GM12892 (cell line): Measurements from ENCODE around the gene SEC14L2.

Experiments used
- DNase-seq: peaks from one replicate; pipeline ENCODE4 v3.0.0; 2011; ENCODE audit not compliant: insufficient read length
- FAIRE-seq: peaks from 2 replicates; lab custom pipeline; 2011; peaks lifted over from hg19 to GRCh38; lab: Jason Lieb, UNC
- POLR2A ChIP-seq: IDR thresholded peaks from 2 replicates; pipeline ENCODE4 v1.6.1; 2011; ENCODE audit warnings: low read depth, low read length, control low read depth
- POLR2AphosphoS5 ChIP-seq: IDR thresholded peaks from 2 replicates; pipeline ENCODE4 v1.6.1; 2011; ENCODE audit warnings: low read depth, low read length, control low read depth
- TAF1 ChIP-seq: IDR thresholded peaks from 2 replicates; pipeline ENCODE4 v1.6.1; 2011; ENCODE audit warnings: low read depth, mild to moderate bottlenecking, control low read depth, low read length, borderline replicate concordance

The SEC14L2 gene

DNA sequence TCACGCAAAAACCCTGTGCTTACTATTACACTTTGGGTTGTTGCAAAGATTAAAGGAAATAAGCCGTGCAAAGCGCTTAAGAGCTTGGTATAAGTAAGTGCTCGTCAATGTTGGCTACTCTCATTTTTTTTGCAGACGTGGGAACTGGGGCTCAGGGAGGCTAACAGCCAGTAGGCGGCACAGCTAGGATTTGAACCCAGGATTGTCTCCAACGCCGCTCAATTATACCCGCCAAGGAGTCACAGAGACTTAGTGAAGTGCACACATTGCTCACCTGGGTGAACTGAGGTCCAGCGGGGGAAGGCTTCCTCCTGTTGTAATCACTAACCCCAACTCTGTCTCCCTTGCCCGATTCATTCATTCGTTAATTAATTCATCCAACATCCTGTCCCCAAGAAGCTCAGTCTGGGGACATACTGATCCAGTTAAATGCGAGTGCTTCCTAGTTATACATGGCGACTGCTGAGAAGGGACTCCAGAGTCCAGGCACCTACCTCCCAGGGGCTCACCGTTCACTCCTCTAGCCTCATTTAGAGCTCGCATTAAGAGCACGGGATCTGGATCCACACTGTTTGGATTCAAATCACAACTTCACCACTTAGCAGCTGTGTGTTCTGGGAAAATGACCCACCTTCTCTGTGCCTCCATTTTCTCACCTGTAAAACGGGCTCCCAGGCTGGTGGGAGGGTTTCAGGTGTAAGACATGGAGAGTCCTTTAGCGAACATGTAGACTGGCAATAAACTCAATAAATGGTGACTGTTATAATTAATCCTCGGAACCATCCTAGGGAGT lies 27.9 kb downstream of the SEC14L2 start:
- TF ChIP-seq POLR2AphosphoS5, result no peak
- no peak for TF ChIP-seq TAF1
- TF ChIP-seq POLR2A, result no peak
- FAIRE-seq (peak; percentile 65), DNase-seq (no peak)

DNA sequence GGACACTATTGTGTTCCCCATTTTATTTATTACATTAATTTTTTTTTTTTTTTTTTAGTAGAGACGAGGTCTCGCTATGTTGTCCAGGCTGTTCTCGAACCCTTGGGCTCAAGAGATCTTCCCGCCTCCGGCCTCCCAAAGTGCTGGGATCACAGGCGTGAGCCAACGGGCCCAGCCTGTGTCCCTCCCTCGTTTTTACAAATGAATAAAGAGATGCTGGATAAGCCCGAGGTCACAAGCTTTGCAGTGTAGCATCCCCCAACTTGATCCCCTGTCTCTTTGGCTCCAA lies 28.5 kb downstream of the SEC14L2 start:
- no peak for DNase-seq
- TF ChIP-seq POLR2A (no peak), TAF1 (no peak), POLR2AphosphoS5 (no peak)
- FAIRE-seq, result no peak

DNA sequence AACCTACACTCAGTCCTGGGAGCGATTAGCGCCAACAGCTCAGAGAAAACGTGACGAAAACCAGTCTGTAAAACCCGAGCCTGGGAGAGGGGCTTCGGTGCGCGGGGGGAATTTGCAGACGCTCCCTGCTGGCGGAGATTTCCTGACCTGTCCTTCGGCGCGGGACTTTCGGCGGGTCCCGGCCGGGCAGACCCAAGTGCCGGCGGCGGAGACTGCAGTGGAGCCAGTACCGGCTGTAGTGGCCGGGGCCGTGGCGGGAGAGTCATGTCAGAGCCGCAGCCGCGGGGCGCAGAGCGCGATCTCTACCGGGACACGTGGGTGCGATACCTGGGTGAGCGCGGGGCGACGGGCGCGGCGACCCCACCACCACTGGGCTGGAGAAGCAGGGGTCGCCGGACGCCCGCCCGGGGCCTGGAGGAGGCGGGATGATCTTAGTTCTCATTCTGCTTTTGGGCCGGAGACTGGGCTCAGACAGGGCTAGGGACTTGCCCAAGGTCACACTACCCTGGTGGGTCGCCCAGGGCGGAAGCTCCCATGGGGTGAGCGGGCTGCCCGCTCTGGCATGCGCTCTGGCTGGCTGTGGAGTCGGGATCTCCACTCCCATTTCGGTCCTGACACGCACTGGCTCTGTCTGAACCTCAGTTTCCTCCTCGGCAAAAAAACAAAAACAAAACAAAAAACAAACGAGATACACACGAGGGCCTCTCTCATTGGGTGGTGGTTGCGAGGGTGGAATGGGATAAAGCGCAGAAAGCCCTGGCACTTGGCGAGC lies 29.0 kb downstream of the SEC14L2 start, which contains the start of gene MTFP1:
Gene MTFP1 (plus strand): TSS at position 153 of the 772 bp plus-strand sequence. CDS start 112 bp downstream, at position 265.
- DNase-seq (peak; percentile 49), FAIRE-seq (peak; percentile 54)
- TF ChIP-seq POLR2A (peak; percentile 51; the same call in 1 of the 2 replicates), POLR2AphosphoS5 (no peak), TAF1 (no peak)

DNA sequence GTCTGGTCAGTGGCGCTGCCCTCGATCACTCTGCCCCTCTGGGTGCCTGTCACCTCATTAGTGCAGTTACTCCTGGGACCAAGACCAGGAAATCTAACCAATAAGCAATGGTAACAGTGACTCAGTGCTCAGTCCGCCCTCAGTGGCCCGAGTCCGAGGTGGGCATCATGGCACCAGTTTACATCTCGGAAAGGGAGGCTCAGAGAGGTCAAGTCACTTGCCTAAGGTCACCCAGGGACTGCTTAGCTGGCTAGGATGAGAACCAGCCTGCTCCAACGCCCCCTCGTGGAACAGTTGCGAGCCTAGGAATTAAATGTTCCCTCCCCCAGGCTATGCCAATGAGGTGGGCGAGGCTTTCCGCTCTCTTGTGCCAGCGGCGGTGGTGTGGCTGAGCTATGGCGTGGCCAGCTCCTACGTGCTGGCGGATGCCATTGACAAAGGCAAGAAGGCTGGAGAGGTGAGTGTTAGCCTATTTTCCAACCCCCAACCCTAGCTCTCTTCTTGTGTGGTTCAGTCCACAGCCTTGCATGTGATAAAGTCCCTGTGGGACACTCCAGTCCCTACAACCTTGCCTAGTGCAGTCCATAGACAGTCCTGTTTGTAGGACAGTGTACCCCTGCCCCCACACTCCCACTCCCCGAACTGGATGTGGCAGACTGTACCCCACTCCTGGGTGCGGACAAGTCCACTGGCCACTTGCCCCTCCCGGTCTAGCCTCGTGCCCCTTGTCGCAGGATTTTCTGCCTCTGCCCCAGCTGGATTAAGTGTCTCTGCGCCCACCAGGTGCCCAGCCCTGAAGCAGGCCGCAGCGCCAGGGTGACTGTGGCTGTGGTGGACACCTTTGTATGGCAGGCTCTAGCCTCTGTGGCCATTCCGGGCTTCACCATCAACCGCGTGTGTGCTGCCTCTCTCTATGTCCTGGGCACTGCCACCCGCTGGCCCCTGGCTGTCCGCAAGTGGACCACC lies 29.9 kb downstream of the SEC14L2 start:
- FAIRE-seq (peak; percentile 94), DNase-seq (peak; percentile 72)
- TF ChIP-seq POLR2AphosphoS5 (no peak), TAF1 (no peak), POLR2A (no peak)

DNA sequence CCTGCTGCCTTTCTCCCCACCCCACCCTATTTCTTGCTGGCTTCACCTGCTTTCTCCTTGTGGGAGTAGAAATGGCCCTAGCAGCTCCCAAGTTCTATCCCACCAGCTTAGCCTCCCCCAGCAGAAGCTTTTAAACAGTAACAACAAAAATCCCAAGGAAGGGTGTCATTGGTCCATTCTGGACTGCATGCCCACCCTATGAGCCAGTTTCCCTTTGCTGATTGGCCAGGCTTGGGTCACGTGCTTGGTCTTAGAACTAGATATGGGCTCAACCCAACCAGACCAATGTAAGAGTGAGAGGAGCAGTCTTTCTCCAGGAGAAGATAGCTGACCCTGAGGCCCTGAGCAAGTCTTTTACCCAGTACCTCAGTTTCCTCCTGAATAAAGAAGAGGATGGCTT lies 31.1 kb downstream of the SEC14L2 start:
- FAIRE-seq, result no peak
- no peak for TF ChIP-seq POLR2A
- TF ChIP-seq TAF1, result no peak
- TF ChIP-seq POLR2AphosphoS5, result no peak
- DNase-seq, result no peak

DNA sequence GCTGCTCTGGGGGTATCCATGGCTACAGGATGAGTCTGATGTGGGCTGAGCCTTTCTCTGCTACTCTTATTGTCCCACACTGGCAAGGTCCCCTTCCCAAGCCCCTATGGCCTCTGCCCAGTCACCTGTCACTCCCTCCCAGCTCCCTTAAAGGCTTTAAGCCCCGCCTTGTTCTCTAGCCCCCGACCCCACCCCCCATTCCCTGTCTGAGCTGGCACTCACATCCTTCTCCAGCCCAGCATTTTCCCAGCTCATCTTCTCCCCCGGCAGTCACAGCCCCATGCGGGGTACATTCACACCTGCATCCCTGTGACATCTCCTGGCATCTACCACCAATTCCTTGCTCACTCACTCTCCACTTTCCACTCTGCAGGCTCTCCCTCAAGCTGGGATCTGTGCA lies 33.1 kb downstream of the SEC14L2 start:
- DNase-seq, result no peak
- TF ChIP-seq POLR2A, result no peak
- TF ChIP-seq TAF1, result no peak
- TF ChIP-seq POLR2AphosphoS5, result no peak
- no peak for FAIRE-seq

DNA sequence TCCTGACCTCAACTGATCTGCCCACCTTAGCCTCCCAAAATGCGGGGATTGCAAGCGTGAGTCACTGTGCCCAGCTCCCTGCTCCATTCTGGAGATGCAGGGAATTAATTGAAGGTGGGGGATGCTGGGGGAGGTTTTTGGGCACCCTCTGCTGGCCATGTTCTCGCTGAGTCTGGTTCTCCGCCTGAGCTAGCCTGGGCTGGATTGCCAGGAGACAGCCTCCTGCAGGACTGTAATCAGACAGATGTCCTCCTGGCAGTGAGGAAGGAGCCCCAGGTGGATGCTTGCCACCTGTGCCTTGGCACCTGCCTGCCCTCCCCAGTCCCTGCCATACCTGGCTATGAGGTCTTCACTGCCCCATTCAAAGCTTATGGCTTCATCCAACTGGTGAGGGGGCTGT lies 34.1 kb downstream of the SEC14L2 start:
- DNase-seq (no peak), FAIRE-seq (no peak)
- TF ChIP-seq POLR2AphosphoS5, result no peak
- no peak for TF ChIP-seq TAF1
- no peak for TF ChIP-seq POLR2A

DNA sequence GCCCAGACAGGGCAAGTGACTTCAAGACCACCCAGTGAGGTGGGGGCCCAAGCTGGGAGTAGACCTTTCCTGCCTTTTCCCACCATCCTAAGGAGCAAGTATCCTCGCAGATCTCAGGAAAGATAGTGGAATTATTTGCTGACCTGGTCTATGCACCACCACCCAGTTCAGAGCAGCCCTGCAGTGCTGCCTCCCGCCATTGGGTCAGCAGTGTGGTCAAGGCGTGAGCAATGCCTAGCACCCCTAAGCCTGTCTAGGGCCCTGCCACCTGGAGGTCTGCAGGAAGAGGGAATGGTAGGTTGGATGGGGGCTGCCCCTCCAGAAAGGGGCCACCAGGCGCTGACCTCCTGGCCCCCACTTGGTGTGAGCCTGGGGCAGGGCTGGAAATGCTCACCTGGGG lies 35.3 kb downstream of the SEC14L2 start:
- DNase-seq (no peak), FAIRE-seq (no peak)
- no peak for TF ChIP-seq POLR2A
- TF ChIP-seq POLR2AphosphoS5, result no peak
- TF ChIP-seq TAF1, result no peak

DNA sequence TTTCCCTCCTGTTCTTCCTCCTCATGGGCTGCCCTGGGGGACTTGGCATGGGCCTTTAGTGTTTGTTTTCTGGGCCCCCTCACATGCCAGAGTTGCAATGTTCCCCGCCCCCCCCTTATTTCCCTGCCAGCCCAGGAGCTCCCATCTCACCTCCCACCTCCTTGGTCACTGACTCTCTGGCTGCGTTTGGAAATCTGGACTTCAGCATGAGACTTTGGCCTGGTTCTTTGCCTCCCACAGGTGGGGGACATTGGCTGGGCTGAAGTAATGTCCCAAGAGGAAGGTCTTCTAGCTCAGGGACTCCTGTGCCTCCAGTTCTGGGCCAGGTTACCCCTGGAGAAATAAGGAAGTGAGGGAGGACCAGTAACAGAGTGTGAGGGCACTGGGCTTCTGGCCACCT lies 35.7 kb downstream of the SEC14L2 start:
- TF ChIP-seq POLR2A (no peak), TAF1 (no peak), POLR2AphosphoS5 (no peak)
- DNase-seq (no peak), FAIRE-seq (no peak)

DNA sequence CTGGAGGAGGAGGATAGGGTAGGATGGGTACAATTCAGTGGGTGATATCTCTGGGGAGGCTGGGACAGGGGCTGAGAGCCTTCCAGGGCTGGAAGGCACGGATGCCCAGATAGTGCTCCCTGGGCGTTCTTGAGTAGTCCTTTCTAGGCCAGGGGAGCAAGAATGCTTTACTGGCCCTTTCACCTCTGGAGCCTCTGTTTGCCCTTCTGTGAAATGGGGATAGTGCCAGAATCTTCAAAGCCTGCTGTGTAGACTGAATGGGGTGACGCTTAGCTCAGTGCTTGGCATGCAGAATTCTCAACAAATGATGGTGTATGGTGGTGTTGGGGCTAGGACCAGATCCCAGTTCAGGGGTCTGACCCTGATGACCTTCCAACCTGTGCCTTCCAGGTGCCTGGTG lies 36.4 kb downstream of the SEC14L2 start:
- DNase-seq (no peak), FAIRE-seq (no peak)
- TF ChIP-seq POLR2A (no peak), POLR2AphosphoS5 (no peak), TAF1 (no peak)

DNA sequence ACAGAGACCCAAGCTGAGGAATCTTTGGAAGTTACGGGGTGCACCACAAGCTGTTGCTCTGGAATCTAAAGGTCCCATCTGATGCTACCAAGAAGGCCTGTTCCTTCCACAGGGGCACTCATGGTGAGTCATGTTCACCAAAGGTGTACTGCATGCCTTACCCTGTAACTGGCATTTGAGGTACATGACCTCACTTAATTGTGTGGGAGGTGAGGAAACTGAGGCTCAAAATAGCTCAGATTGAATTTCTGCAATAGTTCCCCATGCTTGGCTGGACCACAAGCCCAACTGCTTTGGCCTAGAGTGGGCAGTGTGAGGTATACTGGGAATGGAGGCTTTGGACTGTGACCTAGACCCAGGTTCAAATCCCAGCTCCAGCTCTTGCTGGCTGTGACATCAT lies 37.0 kb downstream of the SEC14L2 start:
- TF ChIP-seq POLR2AphosphoS5 (no peak), POLR2A (no peak), TAF1 (no peak)
- no peak for DNase-seq
- no peak for FAIRE-seq
